Measurements from ENCODE around the gene CLBA1.

- TF ChIP-seq EZH2 (IDR thresholded peaks at IDR 0.05) (no peak), POLR2AphosphoS5 (IDR thresholded peaks at IDR 0.05; ENCODE audit: borderline replicate concordance, low read depth, low read length) (no peak)
These were observed 36.7 kb downstream of the CLBA1 start for GRCh38 chr14:105022276-105022670.

Measured in SK-N-MC (cell line).